ENCODE results near the gene KLK2.
A peak's percentile ranks its signal among the peaks of the same experiment; 100 is the strongest.

KLK2 gene

DNA sequence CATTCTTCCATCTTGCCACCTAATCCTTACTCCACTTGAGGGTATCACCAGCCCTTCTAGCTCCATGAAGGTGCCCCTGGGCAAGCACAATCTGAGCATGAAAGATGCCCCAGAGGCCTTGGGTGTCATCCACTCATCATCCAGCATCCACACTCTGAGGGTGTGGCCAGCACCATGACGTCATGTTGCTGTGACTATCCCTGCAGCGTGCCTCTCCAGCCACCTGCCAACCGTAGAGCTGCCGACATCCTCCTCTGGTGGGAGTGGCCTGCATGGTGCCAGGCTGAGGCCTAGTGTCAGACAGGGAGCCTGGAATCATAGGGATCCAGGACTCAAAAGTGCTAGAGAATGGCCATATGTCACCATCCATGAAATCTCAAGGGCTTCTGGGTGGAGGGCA lies 21.6 kb upstream of the KLK2 start:
- WGBS = 55% methylated on average over 4 of the region's 4 CpGs
- H3K27me3 ChIP-seq (ENCODE audit: control insufficient read depth in 1 of 2, insufficient read depth in 1 of 2, low read length in 2 of 2) = peaks cover 0 to 48% of the 10 kb centered on the region in 2 experiments
- H3K4me1 ChIP-seq (ENCODE audit: control insufficient read depth, insufficient read depth, low read depth, low read length) = no peaks in the 10 kb centered on the region
- H3K4me2 ChIP-seq (ENCODE audit: low read length, poor library complexity, severe bottlenecking) = no peak overlapping the region
- no peak overlapping the region for H2BK120ac ChIP-seq (ENCODE audit: low read depth, low read length)
- no peak overlapping the region for H2BK5ac ChIP-seq (ENCODE audit: low read depth, low read length, poor library complexity, severe bottlenecking)
- no peak overlapping the region for H3K14ac ChIP-seq (ENCODE audit: low read length in 2 of 2)
- H3K4ac ChIP-seq (ENCODE audit: low read depth in 1 of 2, low read length in 2 of 2) = no peak overlapping the region
- no peak overlapping the region for H3K4me3 ChIP-seq (ENCODE audit: insufficient read depth in 1 of 2, low read depth in 1 of 2, low read length in 2 of 2)
- no peaks in the 10 kb centered on the region for H3K9me3 ChIP-seq (ENCODE audit: control insufficient read depth, low read length)
- no peak overlapping the region for H4K8ac ChIP-seq (ENCODE audit: low read length)
- no peak overlapping the region for H2BK15ac ChIP-seq (ENCODE audit: low read depth, poor library complexity, severe bottlenecking)
- H2BK12ac ChIP-seq (ENCODE audit: low read length in 2 of 2) = no peak overlapping the region
- no peak overlapping the region for H3K27ac ChIP-seq (ENCODE audit: low read length, poor library complexity, severe bottlenecking)
- H3K23ac ChIP-seq (ENCODE audit: low read length in 2 of 2) = no peak overlapping the region
- H4K91ac ChIP-seq (ENCODE audit: low read length) = no peak overlapping the region
- H3K36me3 ChIP-seq (ENCODE audit: control insufficient read depth in 1 of 2, insufficient read depth in 2 of 2, low read depth in 1 of 2, low read length in 2 of 2) = no peaks in the 10 kb centered on the region
- H3K79me1 ChIP-seq (replicated peaks; ENCODE audit: low read length, poor library complexity, severe bottlenecking) = no peaks in the 10 kb centered on the region
- H3K18ac ChIP-seq (ENCODE audit: low read depth in 1 of 2, low read length in 2 of 2) = no peak overlapping the region
- no peak overlapping the region for H2AK5ac ChIP-seq (ENCODE audit: low read length, severe bottlenecking)
- H2AFZ ChIP-seq (ENCODE audit: low read depth, low read length) = no peak overlapping the region
- H3K9ac ChIP-seq (ENCODE audit: low read length) = no peak overlapping the region
- no peak for DNase-seq

DNA sequence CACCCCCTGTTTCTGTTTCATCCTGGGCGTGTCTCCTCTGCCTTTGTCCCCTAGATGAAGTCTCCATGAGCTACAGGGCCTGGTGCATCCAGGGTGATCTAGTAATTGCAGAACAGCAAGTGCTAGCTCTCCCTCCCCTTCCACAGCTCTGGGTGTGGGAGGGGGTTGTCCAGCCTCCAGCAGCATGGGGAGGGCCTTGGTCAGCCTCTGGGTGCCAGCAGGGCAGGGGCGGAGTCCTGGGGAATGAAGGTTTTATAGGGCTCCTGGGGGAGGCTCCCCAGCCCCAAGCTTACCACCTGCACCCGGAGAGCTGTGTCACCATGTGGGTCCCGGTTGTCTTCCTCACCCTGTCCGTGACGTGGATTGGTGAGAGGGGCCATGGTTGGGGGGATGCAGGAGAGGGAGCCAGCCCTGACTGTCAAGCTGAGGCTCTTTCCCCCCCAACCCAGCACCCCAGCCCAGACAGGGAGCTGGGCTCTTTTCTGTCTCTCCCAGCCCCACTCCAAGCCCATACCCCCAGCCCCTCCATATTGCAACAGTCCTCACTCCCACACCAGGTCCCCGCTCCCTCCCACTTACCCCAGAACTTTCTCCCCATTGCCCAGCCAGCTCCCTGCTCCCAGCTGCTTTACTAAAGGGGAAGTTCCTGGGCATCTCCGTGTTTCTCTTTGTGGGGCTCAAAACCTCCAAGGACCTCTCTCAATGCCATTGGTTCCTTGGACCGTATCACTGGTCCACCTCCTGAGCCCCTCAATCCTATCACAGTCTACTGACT lies 18.4 kb upstream of the KLK2 start, which contains the start of gene KLK3:
TSS of gene KLK3 (plus strand) at position 280 of the 775 bp plus-strand sequence. CDS start at position 321, 41 bp downstream.
- Histone ChIP-seq H3K9ac (ENCODE audit: low read length) (no peak within 1 kb of the TSS), H3K36me3 (ENCODE audit: control insufficient read depth in 1 of 2, insufficient read depth in 2 of 2, low read depth in 1 of 2, low read length in 2 of 2) (no peaks in the 10 kb centered on the region), H2BK120ac (ENCODE audit: low read depth, low read length) (no peak within 1 kb of the TSS), H2AFZ (ENCODE audit: low read depth, low read length) (no peak within 1 kb of the TSS), H2BK12ac (ENCODE audit: low read length in 2 of 2) (no peak within 1 kb of the TSS), H2BK5ac (ENCODE audit: low read depth, low read length, poor library complexity, severe bottlenecking) (no peak within 1 kb of the TSS), H3K27ac (ENCODE audit: low read length, poor library complexity, severe bottlenecking) (no peak within 1 kb of the TSS), H2AK5ac (ENCODE audit: low read length, severe bottlenecking) (no peak within 1 kb of the TSS), H3K4ac (ENCODE audit: low read depth in 1 of 2, low read length in 2 of 2) (no peak within 1 kb of the TSS), H3K14ac (ENCODE audit: low read length in 2 of 2) (no peak within 1 kb of the TSS), H3K23ac (ENCODE audit: low read length in 2 of 2) (no peak within 1 kb of the TSS), H3K79me1 (replicated peaks; ENCODE audit: low read length, poor library complexity, severe bottlenecking) (no peaks in the 10 kb centered on the region), H3K4me3 (ENCODE audit: insufficient read depth in 1 of 2, low read depth in 1 of 2, low read length in 2 of 2) (no peak within 1 kb of the TSS), H3K18ac (ENCODE audit: low read depth in 1 of 2, low read length in 2 of 2) (no peak within 1 kb of the TSS), H4K8ac (ENCODE audit: low read length) (no peak within 1 kb of the TSS), H3K27me3 (ENCODE audit: control insufficient read depth in 1 of 2, insufficient read depth in 1 of 2, low read length in 2 of 2) (peaks cover 0 to 66% of the 10 kb centered on the region in 2 experiments), H2BK15ac (ENCODE audit: low read depth, poor library complexity, severe bottlenecking) (no peak within 1 kb of the TSS), H3K4me2 (ENCODE audit: low read length, poor library complexity, severe bottlenecking) (no peak within 1 kb of the TSS), H4K91ac (ENCODE audit: low read length) (no peak within 1 kb of the TSS), H3K9me3 (ENCODE audit: control insufficient read depth, low read length) (no peaks in the 10 kb centered on the region), H3K4me1 (ENCODE audit: control insufficient read depth, insufficient read depth, low read depth, low read length) (no peaks in the 10 kb centered on the region)
- no peak for DNase-seq
- WGBS = 41% methylated on average over 8 of the region's 9 CpGs

DNA sequence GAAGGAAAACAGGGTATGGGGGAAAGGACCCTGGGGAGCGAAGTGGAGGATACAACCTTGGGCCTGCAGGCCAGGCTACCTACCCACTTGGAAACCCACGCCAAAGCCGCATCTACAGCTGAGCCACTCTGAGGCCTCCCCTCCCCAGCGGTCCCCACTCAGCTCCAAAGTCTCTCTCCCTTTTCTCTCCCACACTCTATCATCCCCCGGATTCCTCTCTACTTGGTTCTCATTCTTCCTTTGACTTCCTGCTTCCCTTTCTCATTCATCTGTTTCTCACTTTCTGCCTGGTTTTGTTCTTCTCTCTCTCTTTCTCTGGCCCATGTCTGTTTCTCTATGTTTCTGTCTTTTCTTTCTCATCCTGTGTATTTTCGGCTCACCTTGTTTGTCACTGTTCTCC lies 15.9 kb upstream of the KLK2 start:
- no peak overlapping the region for H2BK5ac ChIP-seq (ENCODE audit: low read depth, low read length, poor library complexity, severe bottlenecking)
- H3K9ac ChIP-seq (ENCODE audit: low read length) = no peak overlapping the region
- H3K4me2 ChIP-seq (ENCODE audit: low read length, poor library complexity, severe bottlenecking) = no peak overlapping the region
- H3K36me3 ChIP-seq (ENCODE audit: control insufficient read depth in 1 of 2, insufficient read depth in 2 of 2, low read depth in 1 of 2, low read length in 2 of 2) = no peaks in the 10 kb centered on the region
- no peak overlapping the region for H2BK15ac ChIP-seq (ENCODE audit: low read depth, poor library complexity, severe bottlenecking)
- no peak overlapping the region for H4K91ac ChIP-seq (ENCODE audit: low read length)
- 66% methylated on average over 6 of the region's 6 CpGs for WGBS
- no peak overlapping the region for H3K23ac ChIP-seq (ENCODE audit: low read length in 2 of 2)
- H4K8ac ChIP-seq (ENCODE audit: low read length) = no peak overlapping the region
- no peak overlapping the region for H3K18ac ChIP-seq (ENCODE audit: low read depth in 1 of 2, low read length in 2 of 2)
- H2BK120ac ChIP-seq (ENCODE audit: low read depth, low read length) = no peak overlapping the region
- H3K9me3 ChIP-seq (ENCODE audit: control insufficient read depth, low read length) = peaks cover 3% of the 10 kb centered on the region
- H2AK5ac ChIP-seq (ENCODE audit: low read length, severe bottlenecking) = no peak overlapping the region
- H3K4ac ChIP-seq (ENCODE audit: low read depth in 1 of 2, low read length in 2 of 2) = no peak overlapping the region
- no peaks in the 10 kb centered on the region for H3K79me1 ChIP-seq (replicated peaks; ENCODE audit: low read length, poor library complexity, severe bottlenecking)
- no peaks in the 10 kb centered on the region for H3K4me1 ChIP-seq (ENCODE audit: control insufficient read depth, insufficient read depth, low read depth, low read length)
- no peak overlapping the region for H3K14ac ChIP-seq (ENCODE audit: low read length in 2 of 2)
- no peak overlapping the region for H3K4me3 ChIP-seq (ENCODE audit: insufficient read depth in 1 of 2, low read depth in 1 of 2, low read length in 2 of 2)
- DNase-seq = no peak
- H2BK12ac ChIP-seq (ENCODE audit: low read length in 2 of 2) = no peak overlapping the region
- H2AFZ ChIP-seq (ENCODE audit: low read depth, low read length) = no peak overlapping the region
- no peak overlapping the region for H3K27ac ChIP-seq (ENCODE audit: low read length, poor library complexity, severe bottlenecking)
- H3K27me3 ChIP-seq (ENCODE audit: control insufficient read depth in 1 of 2, insufficient read depth in 1 of 2, low read length in 2 of 2) = peaks cover 0 to 64% of the 10 kb centered on the region in 2 experiments

DNA sequence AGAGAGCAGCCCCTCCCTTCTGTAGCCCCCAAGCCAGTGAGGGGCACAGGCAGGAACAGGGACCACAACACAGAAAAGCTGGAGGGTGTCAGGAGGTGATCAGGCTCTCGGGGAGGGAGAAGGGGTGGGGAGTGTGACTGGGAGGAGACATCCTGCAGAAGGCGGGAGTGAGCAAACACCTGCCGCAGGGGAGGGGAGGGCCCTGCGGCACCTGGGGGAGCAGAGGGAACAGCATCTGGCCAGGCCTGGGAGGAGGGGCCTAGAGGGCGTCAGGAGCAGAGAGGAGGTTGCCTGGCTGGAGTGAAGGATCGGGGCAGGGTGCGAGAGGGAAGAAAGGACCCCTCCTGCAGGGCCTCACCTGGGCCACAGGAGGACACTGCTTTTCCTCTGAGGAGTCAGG lies 14.4 kb upstream of the KLK2 start:
- Histone ChIP-seq H3K36me3 (ENCODE audit: control insufficient read depth in 1 of 2, insufficient read depth in 2 of 2, low read depth in 1 of 2, low read length in 2 of 2) (no peaks in the 10 kb centered on the region), H4K91ac (ENCODE audit: low read length) (no peak overlapping the region), H3K9ac (ENCODE audit: low read length) (no peak overlapping the region), H2AFZ (ENCODE audit: low read depth, low read length) (peak overlapping the region; percentile 7), H2BK15ac (ENCODE audit: low read depth, poor library complexity, severe bottlenecking) (no peak overlapping the region), H3K27ac (ENCODE audit: low read length, poor library complexity, severe bottlenecking) (no peak overlapping the region), H3K23ac (ENCODE audit: low read length in 2 of 2) (no peak overlapping the region), H3K27me3 (ENCODE audit: control insufficient read depth in 1 of 2, insufficient read depth in 1 of 2, low read length in 2 of 2) (peaks cover 0 to 63% of the 10 kb centered on the region in 2 experiments), H4K8ac (ENCODE audit: low read length) (no peak overlapping the region), H3K9me3 (ENCODE audit: control insufficient read depth, low read length) (peaks cover 3% of the 10 kb centered on the region), H3K4ac (ENCODE audit: low read depth in 1 of 2, low read length in 2 of 2) (no peak overlapping the region), H3K4me2 (ENCODE audit: low read length, poor library complexity, severe bottlenecking) (no peak overlapping the region), H3K18ac (ENCODE audit: low read depth in 1 of 2, low read length in 2 of 2) (no peak overlapping the region), H3K14ac (ENCODE audit: low read length in 2 of 2) (no peak overlapping the region), H3K4me1 (ENCODE audit: control insufficient read depth, insufficient read depth, low read depth, low read length) (no peaks in the 10 kb centered on the region), H2BK12ac (ENCODE audit: low read length in 2 of 2) (no peak overlapping the region), H2BK120ac (ENCODE audit: low read depth, low read length) (no peak overlapping the region), H3K79me1 (replicated peaks; ENCODE audit: low read length, poor library complexity, severe bottlenecking) (no peaks in the 10 kb centered on the region), H2BK5ac (ENCODE audit: low read depth, low read length, poor library complexity, severe bottlenecking) (no peak overlapping the region), H3K4me3 (ENCODE audit: insufficient read depth in 1 of 2, low read depth in 1 of 2, low read length in 2 of 2) (no peak overlapping the region), H2AK5ac (ENCODE audit: low read length, severe bottlenecking) (no peak overlapping the region)
- whole genome bisulfite sequencing = 44% methylated on average over 7 of the region's 7 CpGs
- DNase-seq = no peak
